GM12865 (cell line): ENCODE data around the gene NCOA3.

Experiments used
- DNase-seq: peaks from one replicate; pipeline ENCODE4 v3.0.0; 2010; ENCODE audit warnings: low read depth
- H3K4me3 ChIP-seq: 2 replicates; pipeline ENCODE4 v1.5.1; 2011; ENCODE audit warnings: mild to moderate bottlenecking, low read depth, low read length, control low read depth
- CTCF ChIP-seq: IDR thresholded peaks from 2 replicates; pipeline ENCODE4 v1.5.1; 2011; ENCODE audit warnings: low read length, control low read depth, low read depth, inconsistent platforms; ENCODE audit not compliant: insufficient read depth; ENCODE audit errors: missing control alignments

NCOA3 gene

GRCh38 chr20:47558295-47559066, 56.8 kb downstream of the NCOA3 start:
- no peak for DNase-seq
- no peak overlapping the region for H3K4me3 ChIP-seq

GRCh38 chr20:47559141-47559540, 57.5 kb downstream of the NCOA3 start:
- no peak for DNase-seq
- TF ChIP-seq CTCF = no peak

More at GRCh38 chr20:47558295-47559066, 56.8 kb downstream of the NCOA3 start:
- TF ChIP-seq CTCF = no peak

GRCh38 chr20:47561180-47561579, 59.5 kb downstream of the NCOA3 start:
- H3K4me3 ChIP-seq = no peak overlapping the region
- no peak for TF ChIP-seq CTCF
- DNase-seq = no peak

More at GRCh38 chr20:47559141-47559540, 57.5 kb downstream of the NCOA3 start:
- no peak overlapping the region for H3K4me3 ChIP-seq

GRCh38 chr20:47561603-47562583, 60.2 kb downstream of the NCOA3 start:
- TF ChIP-seq CTCF = no peak
- DNase-seq = no peak
- H3K4me3 ChIP-seq = no peak overlapping the region

GRCh38 chr20:47566269-47566668, 64.6 kb downstream of the NCOA3 start:
- TF ChIP-seq CTCF = no peak
- no peak for DNase-seq
- no peak overlapping the region for H3K4me3 ChIP-seq

- no peak for TF ChIP-seq CTCF
- DNase-seq = no peak
Observed at GRCh38 chr20:47568019-47568418, 66.3 kb downstream of the NCOA3 start.

More at GRCh38 chr20:47568019-47568418, 66.3 kb downstream of the NCOA3 start:
- H3K4me3 ChIP-seq = no peak overlapping the region
